ENCODE data around the gene YIPF1.
"Not testable (repeated sequence)": the region's sequence is repeated elsewhere in the genome, so short reads cannot be mapped to it uniquely, and the experiment has no call there.

The YIPF1 gene

DNA sequence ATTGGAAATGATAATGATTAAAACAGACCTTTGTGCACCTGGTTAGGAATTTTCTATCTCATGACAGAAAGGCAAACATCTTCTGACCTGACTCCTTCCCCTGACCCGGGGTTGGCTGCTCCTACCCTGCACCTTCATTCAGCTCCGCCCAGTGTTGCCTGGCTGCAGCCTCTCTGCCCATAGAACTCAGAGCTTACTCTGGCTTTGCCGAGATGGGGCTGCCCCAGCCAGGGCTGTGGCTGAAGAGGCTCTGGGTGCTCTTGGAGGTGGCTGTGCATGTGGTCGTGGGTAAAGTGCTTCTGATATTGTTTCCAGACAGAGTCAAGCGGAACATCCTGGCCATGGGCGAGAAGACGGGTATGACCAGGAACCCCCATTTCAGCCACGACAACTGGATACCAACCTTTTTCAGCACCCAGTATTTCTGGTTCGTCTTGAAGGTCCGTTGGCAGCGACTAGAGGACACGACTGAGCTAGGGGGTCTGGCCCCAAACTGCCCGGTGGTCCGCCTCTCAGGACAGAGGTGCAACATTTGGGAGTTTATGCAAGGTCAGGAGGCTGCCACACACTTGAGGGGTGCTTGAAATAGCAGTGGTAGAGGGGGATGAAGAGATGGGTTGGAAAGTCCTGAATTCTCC lies 4.5 kb upstream of the YIPF1 start, which contains the start of gene DIO1:
DIO1 (plus strand) TSS at position 189 of the 638 bp plus-strand sequence; CDS start at position 213, 24 bp downstream.
- DNase-seq: no peak

DNA sequence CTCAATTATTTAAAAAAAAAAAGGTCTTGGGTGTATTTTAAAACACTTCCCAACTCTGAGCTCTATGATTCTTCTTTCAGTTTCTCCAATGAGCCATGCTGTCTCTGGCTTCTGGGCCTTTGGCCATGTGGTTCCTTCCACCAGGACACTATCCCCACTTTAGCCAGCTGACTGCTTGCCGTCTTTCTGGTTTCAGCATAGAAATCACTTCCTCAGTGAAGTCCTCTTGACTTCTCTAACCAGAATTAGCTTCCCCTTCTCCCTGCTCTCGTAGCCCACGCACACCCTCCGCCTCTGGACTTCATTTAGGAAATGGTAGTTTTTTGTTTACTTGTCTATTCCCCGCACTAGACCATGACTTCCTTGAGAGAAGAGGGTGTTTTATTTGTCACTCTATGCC lies 3.3 kb upstream of the YIPF1 start:
- no peak for DNase-seq

DNA sequence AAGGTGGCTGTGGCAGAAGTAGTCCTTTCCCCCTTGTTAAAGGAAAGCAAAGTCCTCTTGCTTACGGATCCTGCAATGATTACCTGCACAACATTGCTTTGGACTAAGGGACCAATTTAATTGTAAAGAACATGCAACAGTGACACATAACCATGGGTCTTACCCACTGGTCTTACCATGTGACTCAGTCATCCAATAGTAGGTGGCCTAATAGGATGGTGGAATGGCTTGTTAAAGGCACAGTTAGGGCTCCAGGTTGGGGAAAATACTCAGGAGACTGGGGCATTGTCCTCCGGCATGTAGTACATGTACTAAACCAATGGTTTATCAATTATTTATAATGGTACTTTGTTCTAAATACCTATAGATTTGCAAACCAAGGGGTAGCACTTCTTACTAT lies 2.1 kb upstream of the YIPF1 start:
- DNase-seq: no peak

DNA sequence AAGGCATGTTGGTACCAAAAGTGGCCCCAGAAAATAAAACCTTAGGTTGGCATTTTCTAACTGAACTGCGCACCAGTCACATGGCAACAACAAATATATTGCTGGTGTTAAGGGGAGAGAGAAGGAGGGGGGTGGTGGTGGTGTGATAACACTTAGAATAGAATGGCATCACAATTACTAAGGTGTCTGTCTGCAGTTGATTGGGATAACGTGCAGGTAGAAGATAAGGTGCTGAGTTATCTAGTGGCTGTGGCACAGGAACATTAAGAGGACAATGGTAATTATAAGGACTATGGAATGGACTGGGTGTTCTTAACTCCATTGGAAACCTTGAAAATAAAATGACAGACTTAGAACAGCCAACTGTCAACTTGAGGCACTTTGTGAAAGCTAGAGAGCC lies 1.4 kb upstream of the YIPF1 start:
- DNase-seq: no peak

DNA sequence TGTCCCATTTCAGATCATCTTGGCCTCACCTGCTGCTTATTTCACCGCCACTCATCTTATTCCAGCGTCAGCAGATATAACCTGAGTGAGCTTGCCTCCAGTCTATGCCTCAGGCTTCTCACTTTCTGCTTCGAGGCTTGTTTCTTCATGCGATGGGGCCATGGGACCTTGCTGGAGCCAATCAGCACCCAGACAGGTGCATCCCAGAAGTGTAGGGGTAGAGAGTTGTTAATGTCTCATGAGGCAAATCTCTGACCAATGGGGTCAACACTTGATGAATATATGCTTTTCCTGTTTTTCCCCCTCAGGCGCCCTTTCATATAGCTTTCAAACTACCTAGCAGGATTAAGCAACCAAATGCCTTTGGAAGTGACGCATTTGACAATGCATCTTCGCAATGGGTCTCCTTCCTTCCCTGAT lies 935 bp upstream of the YIPF1 start:
- no peak for DNase-seq

DNA sequence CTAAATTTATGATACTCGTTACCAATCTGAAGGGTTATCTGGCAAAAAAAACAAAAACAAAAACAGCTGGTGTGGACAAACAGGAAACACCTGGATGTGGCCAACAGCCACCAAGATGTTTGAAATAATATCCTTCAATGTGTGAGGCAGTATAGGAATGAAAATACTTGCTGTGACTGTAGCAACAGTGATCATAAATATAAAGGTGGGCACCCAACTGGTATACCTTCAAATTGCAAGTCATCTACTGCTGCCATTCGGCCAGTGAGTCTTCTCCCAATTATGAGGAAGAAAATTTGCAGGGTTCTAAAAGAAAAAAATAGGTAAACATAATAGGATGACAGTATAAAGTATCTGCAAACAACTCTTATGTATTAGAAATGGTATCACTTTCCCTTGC lies 916 bp downstream of the YIPF1 start:
- DNase-seq: no peak

DNA sequence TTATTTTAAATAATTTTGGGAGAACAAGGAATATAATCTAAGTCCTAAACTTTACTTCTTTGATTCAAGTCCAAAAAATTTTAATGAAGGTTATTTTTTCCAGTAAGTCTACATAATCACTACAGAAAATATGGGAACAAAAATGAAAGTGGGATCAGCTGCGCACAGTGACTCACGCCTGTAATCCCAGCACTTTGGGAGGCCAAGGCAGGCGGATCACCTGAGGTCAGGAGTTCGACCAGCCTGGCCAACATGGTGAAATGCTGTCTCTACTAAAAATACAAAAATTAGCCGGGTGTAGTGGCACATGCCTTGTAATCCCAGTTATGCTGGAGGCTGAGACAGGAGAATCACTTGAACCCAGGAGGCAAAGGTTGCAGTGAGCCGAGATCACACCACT lies 6.0 kb downstream of the YIPF1 start:
- not testable (repeated sequence) for DNase-seq

DNA sequence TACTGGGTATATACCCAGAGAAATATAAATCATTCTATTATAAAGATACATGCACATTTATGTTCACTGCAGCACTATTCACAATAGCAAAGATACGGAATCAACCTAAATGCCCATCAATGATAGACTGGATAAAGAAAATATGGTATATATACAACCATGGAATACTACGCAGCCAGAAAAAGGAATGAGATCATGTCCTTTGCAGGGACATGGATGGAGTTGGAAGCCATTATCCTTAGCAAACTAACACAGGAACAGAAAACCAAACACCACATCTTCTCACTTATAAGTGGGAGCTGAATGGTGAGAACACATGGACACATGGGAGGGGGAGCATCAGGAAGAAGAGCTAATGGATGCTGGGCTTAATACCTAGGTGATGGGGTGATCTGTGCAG lies 7.7 kb downstream of the YIPF1 start:
- DNase-seq: not testable (repeated sequence)

DNA sequence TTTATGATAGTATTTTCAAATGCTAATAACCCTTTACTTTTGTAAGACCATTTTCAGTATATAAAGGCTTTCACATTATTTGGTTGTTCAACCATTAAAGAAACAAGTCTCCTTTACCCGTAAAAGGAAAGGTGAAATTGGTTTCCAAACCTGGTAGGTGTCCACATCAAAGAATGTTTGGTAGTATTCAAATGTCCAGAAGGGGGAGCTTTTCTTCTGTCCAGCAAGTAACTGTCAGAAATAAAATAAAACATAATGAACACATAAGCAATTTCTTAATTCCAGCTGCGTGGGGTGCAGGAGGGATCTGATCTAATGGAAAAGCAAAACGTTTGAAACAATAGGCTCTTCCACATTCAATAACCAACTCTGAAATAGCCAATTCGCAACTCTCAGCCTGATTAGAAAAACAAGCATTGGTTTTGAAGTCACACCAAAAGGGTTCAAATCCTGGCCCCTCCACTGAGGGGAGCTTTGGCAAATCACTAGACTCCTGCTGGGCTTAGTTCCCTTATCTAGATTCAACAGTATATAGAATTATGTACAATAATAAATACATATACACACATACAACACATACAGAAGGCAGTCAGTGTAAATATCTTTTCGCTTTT lies 11.0 kb downstream of the YIPF1 start:
- peak; percentile 51 for DNase-seq

DNA sequence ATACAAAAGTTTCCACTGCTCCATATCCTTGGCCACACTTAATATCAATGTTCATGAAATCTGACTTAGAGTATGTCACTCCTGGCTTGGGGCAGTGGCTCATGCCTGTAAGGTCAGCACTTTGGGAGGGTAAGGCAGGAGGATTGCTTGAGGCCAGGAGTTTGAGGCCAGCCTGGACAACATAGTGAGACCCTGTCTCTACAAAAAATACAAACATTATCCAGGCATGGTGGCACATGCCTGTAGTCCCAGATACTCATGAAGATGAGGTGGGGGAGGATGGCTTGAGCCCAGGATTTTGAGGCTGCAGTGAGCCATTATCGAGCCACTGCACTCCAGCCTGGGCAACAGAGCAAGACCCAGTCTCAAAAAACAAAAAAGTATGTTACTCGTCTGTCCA lies 14.4 kb downstream of the YIPF1 start:
- not testable (repeated sequence) for DNase-seq

DNA sequence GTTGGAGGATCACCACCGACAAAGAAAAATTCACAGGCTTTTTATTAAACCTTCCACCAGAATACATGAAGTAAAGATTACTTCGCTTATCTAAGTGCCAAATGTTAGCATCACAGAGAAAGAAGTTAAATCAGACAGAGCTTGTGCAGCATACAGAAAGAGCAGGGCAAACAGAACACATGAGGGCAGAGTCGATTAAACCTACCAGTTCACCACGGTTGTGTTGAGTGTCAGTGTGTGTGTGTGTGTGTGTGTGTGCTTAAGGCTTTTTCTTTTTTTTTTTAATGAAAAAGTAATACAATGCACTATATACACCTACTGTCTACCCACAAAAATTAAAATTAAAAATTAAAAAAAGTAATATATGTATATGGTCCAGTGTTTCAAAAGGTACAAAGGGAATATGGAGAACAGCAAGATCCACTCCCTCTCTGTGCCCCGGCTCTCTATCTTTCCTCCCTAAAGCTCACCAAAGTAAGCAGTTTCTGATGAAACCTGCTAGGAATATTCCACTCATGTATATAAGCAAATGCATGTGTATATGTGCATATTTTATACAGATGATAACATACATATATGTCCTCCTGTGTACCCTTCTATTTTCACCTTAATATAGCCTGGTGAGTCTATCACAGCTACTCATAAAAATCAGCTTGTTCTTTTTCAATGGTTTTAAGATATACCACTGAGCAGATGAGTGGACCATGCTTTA lies 17.7 kb downstream of the YIPF1 start:
- no peak for DNase-seq

DNA sequence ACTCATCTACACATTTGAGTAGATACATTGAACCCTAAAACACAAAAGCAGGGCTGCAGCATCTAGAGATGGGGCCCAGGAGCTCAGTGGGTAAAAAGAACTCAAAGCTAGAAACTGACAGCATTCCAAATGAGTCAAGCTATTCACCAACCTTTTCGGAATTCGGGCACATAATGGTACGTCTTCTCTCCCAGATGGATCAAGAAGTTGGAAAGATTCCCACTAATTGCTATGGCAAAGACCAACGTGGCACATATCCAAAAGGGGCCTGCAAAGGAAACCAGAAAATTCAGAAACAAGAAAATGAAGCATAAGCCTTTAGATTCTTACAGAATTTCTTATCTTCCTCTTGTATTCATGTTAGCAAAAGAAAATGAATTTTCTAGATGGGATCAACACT lies 18.4 kb downstream of the YIPF1 start:
- DNase-seq: no peak

DNA sequence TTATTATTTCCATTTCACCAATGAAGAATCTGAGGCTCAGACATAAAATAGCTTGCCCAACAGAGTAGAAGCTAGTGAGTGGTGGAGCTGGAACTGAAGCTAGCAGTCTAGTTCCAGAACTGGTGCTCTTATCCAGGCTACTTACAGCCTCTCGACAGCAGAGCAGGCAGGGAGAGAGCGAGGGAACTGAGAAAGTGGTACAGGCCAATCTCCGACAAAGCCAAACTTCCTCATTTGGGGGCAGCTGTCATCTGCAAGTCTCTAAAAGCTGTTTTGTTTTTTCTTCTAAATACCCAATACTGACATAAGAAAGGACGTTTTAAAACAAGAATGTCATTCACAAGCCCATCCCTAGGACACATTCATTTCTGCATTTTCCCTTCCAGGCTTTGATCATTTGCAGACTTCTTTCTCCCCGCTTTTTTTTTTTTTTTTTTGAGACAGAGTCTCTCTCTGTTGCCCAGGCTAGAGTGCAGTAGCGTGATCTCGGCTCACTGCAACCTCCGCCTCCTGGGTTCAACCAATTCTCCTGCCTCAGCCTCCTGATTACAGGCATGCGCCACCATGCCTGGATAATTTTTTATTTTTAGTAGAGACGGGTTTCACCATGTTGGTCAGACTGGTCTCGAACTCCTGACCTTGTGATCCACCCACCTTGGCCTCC lies 20.0 kb downstream of the YIPF1 start:
- DNase-seq: no peak

DNA sequence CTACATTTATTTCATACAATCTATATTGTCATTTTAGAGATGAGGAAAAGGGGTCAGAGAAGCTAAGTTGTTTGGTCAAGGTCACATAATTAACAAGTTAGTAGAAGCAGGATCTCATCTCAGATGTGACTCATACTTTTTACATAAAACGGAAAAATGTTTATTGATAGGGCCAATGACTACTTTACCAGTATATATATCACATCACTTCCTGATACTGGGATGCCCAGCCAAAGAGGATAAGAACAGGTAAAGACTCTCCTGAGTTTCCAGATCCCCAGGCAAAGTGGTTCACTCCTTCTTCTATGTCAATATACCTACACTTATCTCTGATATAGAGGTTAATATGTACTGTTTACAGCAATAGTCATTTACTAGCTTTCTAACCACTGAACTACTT lies 21.0 kb downstream of the YIPF1 start:
- DNase-seq: no peak

DNA sequence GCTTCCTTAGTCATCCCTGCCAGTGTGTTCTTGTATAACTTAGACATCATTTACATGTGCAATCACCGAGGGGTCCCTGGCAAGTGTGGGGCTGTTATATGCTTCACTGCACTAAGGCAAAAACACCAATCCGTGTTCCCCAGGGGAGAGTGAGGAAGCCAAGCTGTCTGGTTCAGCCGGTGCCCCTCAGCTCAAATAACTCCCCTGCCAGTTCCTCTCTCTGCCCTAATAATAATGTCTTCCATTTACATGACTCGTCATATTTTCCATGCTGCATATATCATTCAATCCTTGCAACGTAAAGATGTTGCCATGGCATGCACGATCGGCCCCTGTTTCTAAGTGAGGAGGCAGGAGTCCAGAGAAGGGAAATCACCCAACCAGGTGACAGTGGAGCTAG lies 27.1 kb downstream of the YIPF1 start:
- DNase-seq: no peak

DNA sequence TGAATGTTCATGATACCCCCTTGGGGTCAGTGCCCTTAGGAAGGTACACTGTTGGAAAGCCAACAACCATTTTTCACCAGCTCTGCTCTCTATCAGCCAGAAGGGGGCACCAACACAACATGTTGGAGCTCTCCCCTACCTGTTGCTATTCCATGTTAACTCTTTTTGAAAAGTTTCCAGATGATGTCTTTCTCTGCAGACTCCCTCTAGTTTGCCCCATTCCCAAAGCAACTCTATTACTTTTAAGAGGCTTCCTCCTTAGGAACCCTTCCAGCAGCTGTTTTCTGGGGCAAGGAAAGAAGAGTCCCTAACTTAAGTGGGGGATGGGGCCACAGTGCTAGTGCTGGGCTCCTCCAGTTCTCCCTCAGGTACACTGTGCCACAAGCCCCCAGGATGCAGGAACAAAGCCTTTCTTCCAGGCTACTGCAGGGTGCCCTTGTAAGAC lies 28.6 kb downstream of the YIPF1 start:
- DNase-seq: peak; percentile 61

DNA sequence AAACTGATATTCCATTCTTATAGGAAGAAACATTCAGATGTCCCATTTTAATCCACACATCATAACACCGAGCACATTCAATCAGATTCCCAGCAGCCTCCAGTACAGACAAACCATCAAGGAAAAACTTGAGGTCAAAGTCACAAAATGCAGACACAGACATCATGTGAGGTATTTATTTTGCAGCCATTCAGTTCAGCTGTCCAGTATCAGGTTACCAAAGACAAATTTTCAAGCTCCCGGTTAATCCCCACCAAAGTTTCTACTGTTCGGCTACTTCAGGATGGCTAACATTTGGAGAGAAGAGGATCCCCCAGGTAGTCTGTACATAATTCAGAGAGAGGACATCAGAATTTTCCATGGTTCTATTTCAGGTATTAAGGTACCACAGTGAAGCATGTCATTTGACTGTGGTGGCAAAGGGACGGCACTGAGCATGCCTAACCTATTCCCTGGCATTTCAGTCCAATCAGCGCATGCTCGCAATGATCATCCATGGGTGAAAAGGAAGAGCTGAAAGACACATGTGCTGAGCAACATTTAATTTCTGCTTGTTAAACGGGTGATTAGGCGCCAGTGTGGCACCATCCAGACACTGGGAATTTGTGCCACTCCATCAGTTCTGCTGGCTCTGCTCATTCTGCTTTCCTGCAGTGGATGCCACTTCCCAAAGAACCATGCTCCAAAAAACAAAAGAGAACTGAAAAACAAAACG lies 37.9 kb downstream of the YIPF1 start:
- no peak for DNase-seq

DNA sequence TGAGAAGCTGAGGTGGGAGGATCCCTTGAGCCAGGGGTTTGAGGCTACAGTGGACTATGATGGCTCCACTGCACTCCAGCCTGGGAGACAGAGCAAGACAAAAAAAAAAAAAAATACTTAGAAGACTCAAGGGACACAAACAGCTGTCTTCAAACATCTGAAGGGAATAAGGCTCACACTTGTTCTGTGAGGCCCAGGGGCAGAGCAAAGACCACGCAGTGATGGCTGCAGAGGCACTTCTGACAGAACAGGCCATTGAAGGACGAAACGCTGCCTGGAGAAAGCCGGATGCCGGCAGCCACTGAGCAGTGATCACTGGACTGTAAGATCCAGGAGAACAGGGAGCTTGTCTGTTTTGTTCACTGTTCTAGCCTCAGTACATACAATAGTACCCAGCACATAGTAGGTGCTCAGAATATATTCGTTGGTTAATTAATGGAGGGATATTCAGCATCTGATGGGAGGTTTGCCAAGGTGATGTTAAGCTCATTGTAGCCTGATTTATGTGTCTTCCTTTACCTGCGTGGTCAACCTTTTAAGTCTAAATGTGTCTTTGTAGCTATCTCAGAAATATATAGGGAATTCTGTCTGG lies 39.4 kb downstream of the YIPF1 start:
- DNase-seq: no peak

DNA sequence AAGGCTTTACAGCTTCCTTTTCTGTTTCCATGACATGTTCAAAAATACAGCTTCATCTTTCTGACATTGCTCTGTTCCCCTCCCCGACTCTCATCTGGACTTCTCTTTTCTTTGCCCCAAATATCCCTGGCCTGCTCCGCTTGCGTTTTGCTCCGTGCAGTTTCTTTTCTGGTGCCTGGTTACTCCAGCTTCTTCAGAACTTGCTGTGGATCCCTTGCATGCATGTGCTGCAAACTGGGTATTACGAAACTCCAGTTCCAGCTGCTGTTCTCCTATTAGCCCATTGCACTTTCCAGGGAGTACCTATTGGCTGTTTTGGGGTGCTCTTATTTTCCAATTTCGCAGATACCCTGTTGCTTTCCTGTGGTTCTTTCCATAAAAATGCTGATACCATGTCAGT lies 41.6 kb downstream of the YIPF1 start:
- DNase-seq: no peak

DNA sequence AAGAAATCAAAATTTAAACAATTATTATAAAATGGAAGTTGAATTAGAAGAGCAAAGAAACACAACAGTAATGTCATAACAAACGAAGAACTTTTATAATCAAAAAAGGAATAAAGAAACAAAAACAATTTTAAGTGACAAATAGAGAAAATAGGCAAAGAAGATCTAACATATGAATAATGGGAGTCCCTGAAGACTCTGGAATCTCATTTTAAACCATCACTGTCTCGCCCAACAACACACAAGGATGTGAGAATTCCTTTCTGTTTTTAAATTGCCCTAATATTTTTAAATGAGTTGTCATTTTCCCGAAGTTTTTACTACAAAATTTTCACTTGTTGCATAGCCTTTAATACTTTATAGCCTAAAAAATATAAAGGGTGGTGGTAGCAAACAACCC lies 47.2 kb downstream of the YIPF1 start:
- no peak for DNase-seq

DNA sequence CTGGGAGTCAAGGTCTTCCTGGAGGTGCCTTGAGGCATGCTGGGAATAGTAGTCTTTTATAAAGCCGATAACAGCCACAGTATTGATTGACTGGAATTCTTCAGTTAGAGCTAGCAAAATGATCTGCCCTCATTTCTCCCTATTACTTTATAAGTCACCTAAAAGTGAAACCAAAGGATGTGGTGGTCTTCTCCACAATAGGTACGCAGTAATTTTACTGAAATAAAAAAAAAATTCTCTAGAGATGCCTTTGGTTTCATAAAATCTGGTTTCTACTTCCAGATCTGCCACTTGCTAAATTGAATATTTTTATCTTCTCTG lies 51.0 kb downstream of the YIPF1 start:
- DNase-seq: no peak

DNA sequence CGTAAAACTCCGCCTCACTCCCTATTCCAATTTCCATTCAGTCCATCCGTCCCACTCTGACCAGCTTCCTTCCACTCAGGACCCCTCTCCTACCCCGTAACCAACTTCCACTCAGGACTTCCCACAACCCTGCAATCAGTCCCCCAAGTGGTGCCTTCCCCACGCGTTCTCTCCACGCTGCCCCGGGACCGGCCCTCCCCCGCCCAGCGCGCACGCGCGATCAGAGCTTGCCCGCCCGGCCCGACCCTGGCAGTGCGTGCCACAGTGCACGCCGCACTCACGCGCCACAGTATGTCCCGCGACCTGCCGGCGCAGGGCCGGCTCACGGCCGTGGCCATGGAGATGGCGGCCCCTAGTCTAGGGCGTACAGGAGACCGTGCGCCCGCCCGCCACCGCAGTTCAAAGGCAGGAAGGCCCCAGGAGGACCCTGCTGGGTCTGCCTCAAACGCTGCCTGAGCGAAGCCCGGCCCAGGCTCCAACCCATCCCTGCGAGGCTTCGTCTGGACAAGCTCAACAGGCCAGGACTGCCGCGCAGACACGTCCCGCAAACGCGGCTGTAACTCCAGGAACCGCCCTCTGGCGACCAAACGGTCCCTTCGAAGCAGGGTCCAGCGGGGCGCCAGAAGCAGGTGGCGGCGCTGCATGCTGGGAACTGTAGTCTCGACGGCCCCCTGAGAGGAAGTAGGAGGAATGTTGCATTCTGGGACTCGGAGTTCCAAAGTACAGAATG lies 51.5 kb downstream of the YIPF1 start, which contains the start of gene NDC1:
NDC1 (minus strand) TSS at position 373 of the 730 bp plus-strand sequence; CDS start at position 338, 35 bp downstream.
- DNase-seq: peak; percentile 94
